ENCODE data around the gene ZNF862. TPM values are rescaled to one million over a fixed set of nuclear protein-coding genes. Genes with fewer than 3 reads are reported as not detected.

The ZNF862 gene
- total RNA-seq, 4 donors from 2014 or later = 6.6 to 40.3 (median 18.6) TPM

DNA sequence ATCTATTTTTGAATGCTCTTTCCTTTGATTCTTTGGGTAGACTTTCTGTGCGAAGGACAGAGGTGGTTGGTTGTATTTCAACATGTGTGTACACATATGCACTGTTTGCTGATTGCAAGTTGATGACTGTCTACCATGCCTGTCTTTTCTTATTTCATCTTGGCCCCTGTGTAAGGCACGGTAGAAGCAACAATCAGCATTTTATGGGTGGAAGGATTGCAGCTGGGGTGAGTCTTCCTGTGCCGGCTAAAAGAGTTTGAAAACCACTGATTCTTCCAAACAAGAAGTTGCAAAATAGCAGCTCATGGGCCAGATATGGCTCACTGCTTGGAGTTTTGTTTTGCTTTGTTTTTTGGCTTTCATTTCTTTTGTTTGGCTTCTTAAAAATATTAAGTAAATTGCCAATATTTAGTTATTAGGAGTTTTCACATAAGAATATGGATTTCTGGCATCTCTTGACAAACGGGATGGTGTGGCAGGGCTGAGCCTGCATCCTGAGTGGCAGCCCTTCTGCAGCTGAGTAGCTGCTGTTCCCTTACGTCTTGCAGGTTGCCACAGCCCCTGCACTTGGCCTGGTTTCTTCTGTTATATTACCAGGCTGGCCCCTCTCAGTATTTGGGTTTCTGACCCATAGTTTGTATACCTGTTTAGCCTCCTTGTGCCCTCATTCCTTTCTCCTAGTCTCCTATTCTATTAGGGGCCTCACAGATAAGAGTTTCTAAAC, 7.2 kb downstream of the ZNF862 start:
- Histone ChIP-seq H3K27ac (no peak overlapping the region), H3K4me3 (no peak overlapping the region), H3K36me3 (peaks cover 0 to 56% of the 10 kb centered on the region in 2 donors), H3K27me3 (no peaks in the 10 kb centered on the region), H3K4me1 (peaks cover 0 to 7% (median 0%) of the 10 kb centered on the region in 3 donors), H3K9me3 (no peaks in the 10 kb centered on the region)
- TF ChIP-seq POLR2AphosphoS5 (IDR thresholded peaks at IDR 0.05) (peak; percentile 4), EP300 (IDR thresholded peaks at IDR 0.05) (no peak), POLR2A (IDR thresholded peaks at IDR 0.05) (no peak)
- TF ChIP-seq, protein P1, sequence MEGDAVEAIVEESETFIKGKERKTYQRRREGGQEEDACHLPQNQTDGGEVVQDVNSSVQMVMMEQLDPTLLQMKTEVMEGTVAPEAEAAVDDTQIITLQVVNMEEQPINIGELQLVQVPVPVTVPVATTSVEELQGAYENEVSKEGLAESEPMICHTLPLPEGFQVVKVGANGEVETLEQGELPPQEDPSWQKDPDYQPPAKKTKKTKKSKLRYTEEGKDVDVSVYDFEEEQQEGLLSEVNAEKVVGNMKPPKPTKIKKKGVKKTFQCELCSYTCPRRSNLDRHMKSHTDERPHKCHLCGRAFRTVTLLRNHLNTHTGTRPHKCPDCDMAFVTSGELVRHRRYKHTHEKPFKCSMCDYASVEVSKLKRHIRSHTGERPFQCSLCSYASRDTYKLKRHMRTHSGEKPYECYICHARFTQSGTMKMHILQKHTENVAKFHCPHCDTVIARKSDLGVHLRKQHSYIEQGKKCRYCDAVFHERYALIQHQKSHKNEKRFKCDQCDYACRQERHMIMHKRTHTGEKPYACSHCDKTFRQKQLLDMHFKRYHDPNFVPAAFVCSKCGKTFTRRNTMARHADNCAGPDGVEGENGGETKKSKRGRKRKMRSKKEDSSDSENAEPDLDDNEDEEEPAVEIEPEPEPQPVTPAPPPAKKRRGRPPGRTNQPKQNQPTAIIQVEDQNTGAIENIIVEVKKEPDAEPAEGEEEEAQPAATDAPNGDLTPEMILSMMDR (IDR thresholded peaks at IDR 0.05) = no peak
- 76 to 77% methylated on average over 2 to 4 of the region's 5 CpGs for WGBS, 2 donors (ENCODE audit: low coverage in 1 of 2)
- peak; percentile 50 for ATAC-seq

DNA sequence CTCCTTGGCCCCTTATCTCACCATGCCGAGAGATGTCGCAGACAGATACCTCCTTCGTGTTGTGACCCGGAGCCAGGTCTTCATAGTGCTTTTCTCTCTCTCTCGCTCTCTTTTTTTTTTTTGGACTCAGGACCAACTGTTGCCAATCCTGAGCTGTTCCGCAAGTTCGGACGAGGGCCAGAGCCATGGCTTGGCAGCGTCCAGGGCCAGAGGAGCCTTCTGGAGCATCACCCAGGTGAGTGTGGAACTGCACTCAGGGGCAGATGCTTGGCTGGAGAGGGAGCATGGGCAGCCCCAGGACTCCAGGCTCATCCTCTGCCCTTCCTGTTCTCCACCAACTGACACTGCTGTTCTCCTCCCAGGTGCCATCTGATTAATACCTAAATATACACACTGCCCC, 7.8 kb downstream of the ZNF862 start:
- Histone ChIP-seq H3K27me3 (no peaks in the 10 kb centered on the region), H3K4me3 (no peak overlapping the region), H3K36me3 (peaks cover 0 to 62% of the 10 kb centered on the region in 2 donors), H3K9me3 (no peaks in the 10 kb centered on the region), H3K27ac (no peak overlapping the region), H3K4me1 (peaks cover 0 to 7% (median 0%) of the 10 kb centered on the region in 3 donors)
- 80 to 95% methylated on average over 2 to 6 of the region's 9 CpGs for WGBS, 2 donors (ENCODE audit: low coverage in 1 of 2)
- TF ChIP-seq, protein P1 (IDR thresholded peaks at IDR 0.05) = no peak
- no peak for TF ChIP-seq EP300 (IDR thresholded peaks at IDR 0.05)
- TF ChIP-seq POLR2A (IDR thresholded peaks at IDR 0.05) = no peak
- TF ChIP-seq POLR2AphosphoS5 (IDR thresholded peaks at IDR 0.05) = no peak
- ATAC-seq = no peak

DNA sequence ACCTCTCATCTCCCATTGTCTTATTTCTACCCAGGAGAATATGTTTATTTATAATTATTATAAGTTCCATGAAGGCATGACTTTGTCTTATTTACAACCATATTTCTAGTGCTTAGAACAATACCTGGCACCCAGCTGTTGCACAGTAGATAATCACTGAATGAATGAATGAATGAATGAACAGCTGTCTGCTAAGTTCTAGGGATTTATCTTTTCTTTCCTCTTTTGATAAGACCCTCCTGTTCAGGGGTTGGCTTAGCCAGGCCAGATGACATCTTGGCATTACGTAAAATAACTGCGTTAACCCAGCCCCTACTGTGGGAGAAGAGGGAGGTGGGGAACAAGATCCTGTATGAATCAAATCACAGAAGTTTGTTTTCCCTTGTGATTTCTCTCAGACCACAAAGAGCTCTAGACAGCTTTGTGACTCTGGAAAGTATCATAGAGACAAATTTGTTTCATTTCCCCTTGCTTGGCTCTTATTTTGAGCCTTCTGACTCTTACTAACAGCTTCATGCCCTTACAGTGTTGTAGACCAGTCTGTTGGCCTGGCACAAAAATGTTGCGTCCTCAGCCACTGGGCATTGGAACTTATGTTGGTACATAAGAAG, 8.4 kb downstream of the ZNF862 start:
- no peak overlapping the region for H3K4me3 ChIP-seq
- no peaks in the 10 kb centered on the region for H3K27me3 ChIP-seq
- peaks cover 0 to 7% (median 0%) of the 10 kb centered on the region in 3 donors for H3K4me1 ChIP-seq
- H3K27ac ChIP-seq = no peak overlapping the region
- TF ChIP-seq, protein P1 (IDR thresholded peaks at IDR 0.05) = no peak
- TF ChIP-seq POLR2A (IDR thresholded peaks at IDR 0.05) = no peak
- no peak for TF ChIP-seq POLR2AphosphoS5 (IDR thresholded peaks at IDR 0.05)
- TF ChIP-seq EP300 (IDR thresholded peaks at IDR 0.05) = no peak
- ATAC-seq = no peak
- WGBS, 2 donors (ENCODE audit: low coverage in 1 of 2) = 79 to 96% methylated on average over 2 to 3 of the region's 3 CpGs
- peaks cover 0 to 67% of the 10 kb centered on the region in 2 donors for H3K36me3 ChIP-seq
- no peaks in the 10 kb centered on the region for H3K9me3 ChIP-seq

GRCh38 chr7:149849174-149849573, 11.0 kb downstream of the ZNF862 start:
- no peak for ATAC-seq
- 89 to 94% methylated on average over 3 to 5 of the region's 6 CpGs for WGBS, 2 donors (ENCODE audit: low coverage in 1 of 2)
- H3K27ac ChIP-seq = no peak overlapping the region
- peaks cover 0 to 82% of the 10 kb centered on the region in 2 donors for H3K36me3 ChIP-seq
- no peaks in the 10 kb centered on the region for H3K27me3 ChIP-seq
- H3K4me1 ChIP-seq = peaks cover 0 to 5% (median 0%) of the 10 kb centered on the region in 3 donors
- H3K4me3 ChIP-seq = no peak overlapping the region
- H3K9me3 ChIP-seq = no peaks in the 10 kb centered on the region
- TF ChIP-seq EP300 (IDR thresholded peaks at IDR 0.05) (no peak), POLR2A (IDR thresholded peaks at IDR 0.05) (no peak), POLR2AphosphoS5 (IDR thresholded peaks at IDR 0.05) (no peak)
- TF ChIP-seq, protein P1 (IDR thresholded peaks at IDR 0.05) = no peak

All from gastroesophageal sphincter (tissue), 4 donors.